HG02642 (cell line): ENCODE data around the gene NDC80.
"Not testable (repeated sequence)": the region's sequence is repeated elsewhere in the genome, so short reads cannot be mapped to it uniquely, and the experiment has no call there.

Source experiments
- ATAC-seq: cut with Tn5 transposase; IDR thresholded peaks from one replicate; pipeline ENCODE4 v1.9.1; 2021; ENCODE audit warnings: mild to moderate bottlenecking; ENCODE audit not compliant: unreplicated experiment, poor library complexity

The NDC80 gene

DNA sequence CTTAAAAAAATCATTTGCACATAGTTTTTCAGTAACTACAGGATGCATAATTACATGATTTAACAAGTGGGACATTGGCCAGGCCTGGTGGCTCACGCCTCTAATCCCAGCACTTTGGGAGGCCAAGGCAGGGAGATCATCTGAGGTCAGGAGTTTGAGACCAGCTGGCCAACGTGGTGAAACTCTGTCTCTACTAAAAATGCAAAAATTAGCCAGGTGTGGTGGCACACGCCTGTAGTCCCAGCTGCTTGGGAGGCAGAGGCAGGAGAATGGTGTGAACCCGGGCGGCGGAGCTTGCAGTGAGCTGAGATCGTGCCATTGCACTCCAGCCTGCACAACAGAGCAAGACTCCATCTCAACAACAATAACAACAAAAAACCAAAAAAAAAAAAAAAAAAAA lies 90.9 kb downstream of the NDC80 start:
- ATAC-seq, result not testable (repeated sequence)

DNA sequence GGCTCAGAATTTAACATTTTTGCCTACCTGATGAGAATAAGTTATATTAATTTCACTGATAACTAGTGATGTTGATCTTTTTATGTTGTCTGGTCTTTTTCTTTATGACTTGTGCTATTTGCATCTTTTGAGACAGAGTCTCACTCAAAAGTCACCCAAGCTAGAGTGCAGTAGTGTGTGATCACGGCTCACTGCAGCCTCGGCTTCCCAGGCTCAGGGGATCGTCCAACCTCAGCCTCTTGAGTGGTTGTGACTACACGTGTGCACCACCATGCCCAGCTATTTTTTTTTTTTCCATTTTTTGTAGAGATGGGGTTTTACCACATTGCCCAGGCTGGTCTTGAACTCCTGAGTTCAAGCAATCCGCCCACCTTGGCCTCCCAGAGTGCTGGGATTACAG lies 91.6 kb downstream of the NDC80 start:
- no peak for ATAC-seq
